Smooth muscle cell (in vitro differentiated cells): ENCODE data around the gene QKI. TPM values are rescaled to one million over a fixed set of nuclear protein-coding genes. Genes with fewer than 3 reads are reported as not detected.

Experiments
- DNase-seq: peaks from one replicate; lab custom pipeline; 2025; ENCODE audit not compliant: unreplicated experiment; lab: John Stamatoyannopoulos, UW
- H2AFZ ChIP-seq: fragments of 200-600 bp; sonication (generic); 2 replicates; pipeline ENCODE4 v1.6.0; 2016; ENCODE audit warnings: antibody characterized with exemption, low read depth, mild to moderate bottlenecking
- H3F3A ChIP-seq: fragments of 200-600 bp; sonication (generic); 2 replicates; pipeline ENCODE4 v1.6.0; 2017; ENCODE audit warnings: antibody characterized with exemption, low read depth
- H3K27ac ChIP-seq: fragments of 200-600 bp; sonication (generic); 2 replicates; pipeline ENCODE4 v1.5.1; 2016; ENCODE audit warnings: low read depth, mild to moderate bottlenecking
- H3K27me3 ChIP-seq: fragments of 200-600 bp; sonication (generic); 2 replicates; pipeline ENCODE4 v1.6.1; 2016; ENCODE audit warnings: low read depth, mild to moderate bottlenecking
- H3K36me3 ChIP-seq: fragments of 200-600 bp; sonication (generic); 2 replicates; pipeline ENCODE4 v1.5.1; 2016; ENCODE audit warnings: low read depth
- H3K4me1 ChIP-seq: fragments of 200-600 bp; sonication (generic); 2 replicates; pipeline ENCODE4 v1.5.1; 2016; ENCODE audit warnings: low read depth
- H3K4me2 ChIP-seq: fragments of 200-600 bp; sonication (generic); 2 replicates; pipeline ENCODE4 v1.6.0; 2016; ENCODE audit warnings: mild to moderate bottlenecking
- H3K4me3 ChIP-seq: fragments of 200-600 bp; sonication (generic); 2 replicates; pipeline ENCODE4 v1.5.1; 2016; ENCODE audit warnings: mild to moderate bottlenecking
- H3K79me2 ChIP-seq: fragments of 200-600 bp; sonication (generic); 2 replicates; pipeline ENCODE4 v1.6.0; 2016; ENCODE audit warnings: low read depth, mild to moderate bottlenecking
- H3K9ac ChIP-seq: fragments of 200-600 bp; sonication (generic); 2 replicates; pipeline ENCODE4 v1.6.0; 2016; ENCODE audit warnings: low read depth
- H3K9me3 ChIP-seq: fragments of 200-600 bp; sonication (generic); replicated peaks from 2 replicates; pipeline ENCODE4 v1.5.1; 2016; ENCODE audit warnings: low read depth
- H4K20me1 ChIP-seq: fragments of 200-600 bp; sonication (generic); 2 replicates; pipeline ENCODE4 v1.6.0; 2016; ENCODE audit warnings: low read depth
- WGBS: methylation state at CpG from one replicate; pipeline ENCODE4 v1.1.7; 2016; ENCODE audit warnings: low lambda C conversion rate; 5-methylcytosine and 5-hydroxymethylcytosine counted together
- polyA plus RNA-seq: library from polyadenylated mRNA; unstranded; fragments of >200 nt; fragmentation: Nextera tagmentation; extraction: Ambion mirVana; gene quantifications from 2 replicates; pipeline ENCODE4 v1.2.1, GENCODE V29; 2016
- total RNA-seq: library from RNA; depleted of rRNA; stranded (reverse); fragments of >200 nt; gene quantifications from 2 replicates; pipeline ENCODE4 v1.2.3, GENCODE V29; 2014
- TF ChIP-seq, protein P1 (sequence below): fragments of 200-600 bp; sonication (generic); IDR thresholded peaks from 2 replicates; pipeline ENCODE4 v1.5.1; 2017; ENCODE audit warnings: borderline replicate concordance, mild to moderate bottlenecking, antibody characterized with exemption; ENCODE audit not compliant: insufficient read depth, poor library complexity, severe bottlenecking

The QKI gene
- total and polyA plus RNA-seq, 2 experiments from 2014 or later, result 65.1 to 162 TPM

GRCh38 chr6:163392533-163392932 is 22.0 kb upstream of the QKI start:
- Histone ChIP-seq H3K36me3 (no peaks in the 10 kb centered on the region), H3K27me3 (no peaks in the 10 kb centered on the region), H3K9ac (peak overlapping the region; percentile 49), H3K4me1 (peaks cover 15% of the 10 kb centered on the region), H3K4me2 (peak overlapping the region; percentile 34), H3K79me2 (no peaks in the 10 kb centered on the region), H3F3A (no peaks in the 10 kb centered on the region), H2AFZ (no peak overlapping the region), H4K20me1 (no peaks in the 10 kb centered on the region), H3K4me3 (no peak overlapping the region), H3K27ac (peak overlapping the region; percentile 73), H3K9me3 (no peaks in the 10 kb centered on the region)
- TF ChIP-seq, protein P1, sequence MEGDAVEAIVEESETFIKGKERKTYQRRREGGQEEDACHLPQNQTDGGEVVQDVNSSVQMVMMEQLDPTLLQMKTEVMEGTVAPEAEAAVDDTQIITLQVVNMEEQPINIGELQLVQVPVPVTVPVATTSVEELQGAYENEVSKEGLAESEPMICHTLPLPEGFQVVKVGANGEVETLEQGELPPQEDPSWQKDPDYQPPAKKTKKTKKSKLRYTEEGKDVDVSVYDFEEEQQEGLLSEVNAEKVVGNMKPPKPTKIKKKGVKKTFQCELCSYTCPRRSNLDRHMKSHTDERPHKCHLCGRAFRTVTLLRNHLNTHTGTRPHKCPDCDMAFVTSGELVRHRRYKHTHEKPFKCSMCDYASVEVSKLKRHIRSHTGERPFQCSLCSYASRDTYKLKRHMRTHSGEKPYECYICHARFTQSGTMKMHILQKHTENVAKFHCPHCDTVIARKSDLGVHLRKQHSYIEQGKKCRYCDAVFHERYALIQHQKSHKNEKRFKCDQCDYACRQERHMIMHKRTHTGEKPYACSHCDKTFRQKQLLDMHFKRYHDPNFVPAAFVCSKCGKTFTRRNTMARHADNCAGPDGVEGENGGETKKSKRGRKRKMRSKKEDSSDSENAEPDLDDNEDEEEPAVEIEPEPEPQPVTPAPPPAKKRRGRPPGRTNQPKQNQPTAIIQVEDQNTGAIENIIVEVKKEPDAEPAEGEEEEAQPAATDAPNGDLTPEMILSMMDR, result no peak
- no peak for DNase-seq
- WGBS, result 69% methylated on average over 2 of the region's 2 CpGs

DNA sequence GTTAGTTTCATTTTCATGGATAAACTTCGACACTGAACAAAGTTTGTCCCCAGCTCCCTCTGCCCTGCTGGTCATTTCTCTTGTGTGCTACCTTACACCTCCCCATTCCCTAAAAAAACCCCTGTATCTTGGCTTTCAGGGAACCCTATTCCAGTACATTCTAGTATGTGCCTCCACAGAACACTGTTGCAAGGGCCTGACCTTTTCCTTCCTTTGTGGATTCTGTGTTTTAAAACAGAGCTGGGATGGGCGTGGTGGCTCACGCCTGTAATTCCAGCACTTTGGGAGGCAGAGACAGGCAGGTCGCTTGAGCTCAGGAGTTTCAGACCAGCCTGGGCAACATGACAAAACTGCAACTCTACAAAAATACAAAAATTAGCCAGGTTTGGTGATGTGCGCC is 20.6 kb upstream of the QKI start:
- H3K4me1 ChIP-seq, result peaks cover 18% of the 10 kb centered on the region
- H3F3A ChIP-seq, result no peaks in the 10 kb centered on the region
- no peaks in the 10 kb centered on the region for H3K27me3 ChIP-seq
- no peaks in the 10 kb centered on the region for H3K79me2 ChIP-seq
- H3K4me3 ChIP-seq, result no peak overlapping the region
- no peaks in the 10 kb centered on the region for H3K9me3 ChIP-seq
- no peak overlapping the region for H3K9ac ChIP-seq
- H3K27ac ChIP-seq, result no peak overlapping the region
- TF ChIP-seq, protein P1, result no peak
- H2AFZ ChIP-seq, result no peak overlapping the region
- DNase-seq, result no peak
- H3K4me2 ChIP-seq, result no peak overlapping the region
- no peaks in the 10 kb centered on the region for H3K36me3 ChIP-seq
- WGBS, result 93% methylated on average over 5 of the region's 5 CpGs
- H4K20me1 ChIP-seq, result no peaks in the 10 kb centered on the region

DNA sequence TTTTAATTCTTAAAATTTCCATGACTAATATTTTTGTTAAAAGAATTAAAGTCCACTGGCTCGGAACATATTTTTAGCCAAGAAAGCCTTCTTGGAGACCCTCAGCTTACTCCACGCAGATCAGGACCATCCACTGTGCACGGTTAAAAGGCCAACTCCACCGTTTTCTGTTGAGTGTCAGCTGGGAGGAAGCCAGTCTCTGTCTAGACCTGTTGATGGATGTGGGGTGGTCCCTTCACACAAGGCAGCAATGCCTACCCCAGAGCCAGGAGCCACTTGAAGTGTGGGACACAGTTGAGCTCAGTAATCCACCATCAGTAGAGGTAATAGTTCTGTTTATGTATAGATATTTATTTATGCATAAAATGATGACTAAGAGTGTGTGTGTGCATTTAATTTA is 19.9 kb upstream of the QKI start:
- Histone ChIP-seq H3K79me2 (no peaks in the 10 kb centered on the region), H3K4me3 (no peak overlapping the region), H3K9ac (no peak overlapping the region), H3K4me2 (no peak overlapping the region), H3K27ac (no peak overlapping the region), H3K9me3 (no peaks in the 10 kb centered on the region), H3K27me3 (no peaks in the 10 kb centered on the region), H3K36me3 (no peaks in the 10 kb centered on the region), H3F3A (no peaks in the 10 kb centered on the region), H3K4me1 (peaks cover 18% of the 10 kb centered on the region), H4K20me1 (no peaks in the 10 kb centered on the region), H2AFZ (no peak overlapping the region)
- DNase-seq, result no peak
- TF ChIP-seq, protein P1, result no peak
- WGBS, result 93% methylated on average over 4 of the region's 4 CpGs

DNA sequence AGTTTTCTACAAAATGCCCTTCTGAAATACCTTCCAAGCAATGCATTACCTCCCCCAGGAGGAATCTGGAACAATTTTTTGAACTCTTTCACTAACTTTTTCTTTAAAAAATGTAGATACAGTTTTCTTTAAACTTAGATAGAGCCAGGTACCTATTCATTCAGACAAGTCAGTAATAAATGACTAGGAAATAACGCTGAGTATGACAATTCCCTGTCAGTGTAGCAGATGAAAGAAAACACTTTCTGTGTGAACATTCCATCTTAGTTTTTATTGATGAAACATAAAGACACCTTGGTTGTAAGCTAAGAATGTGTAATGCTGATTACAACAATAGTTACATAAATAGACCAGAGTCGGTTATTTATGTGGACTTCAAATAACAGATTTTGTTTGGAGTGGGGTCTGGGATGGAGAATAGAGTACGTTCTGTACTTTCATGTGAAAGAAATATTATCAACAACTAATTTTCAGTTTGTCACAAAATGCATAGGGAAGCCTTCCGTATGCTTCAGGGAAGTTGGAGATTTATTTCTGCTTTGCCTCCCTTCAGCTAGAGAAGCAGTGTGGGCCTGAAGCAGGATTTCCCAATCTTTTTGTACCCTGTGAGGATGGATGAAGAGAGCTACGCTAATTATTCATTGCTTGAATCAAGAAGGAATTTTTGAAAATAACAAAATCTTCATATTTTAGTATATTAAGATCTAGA is 19.2 kb upstream of the QKI start:
- no peak overlapping the region for H3K4me3 ChIP-seq

More for the DNA sequence above, 19.2 kb upstream of the QKI start:
- H3K79me2 ChIP-seq, result no peaks in the 10 kb centered on the region
- H2AFZ ChIP-seq, result peak overlapping the region; percentile 99
- H3K9ac ChIP-seq, result no peak overlapping the region
- no peaks in the 10 kb centered on the region for H3F3A ChIP-seq
- no peaks in the 10 kb centered on the region for H3K27me3 ChIP-seq
- H3K36me3 ChIP-seq, result no peaks in the 10 kb centered on the region
- TF ChIP-seq, protein P1, result no peak
- H3K9me3 ChIP-seq, result no peaks in the 10 kb centered on the region
- peaks cover 18% of the 10 kb centered on the region for H3K4me1 ChIP-seq
- 96% methylated on average over 5 of the region's 5 CpGs for WGBS
- no peaks in the 10 kb centered on the region for H4K20me1 ChIP-seq
- H3K27ac ChIP-seq, result no peak overlapping the region
- no peak for DNase-seq
- H3K4me2 ChIP-seq, result no peak overlapping the region
